HL-60 (cell line): ENCODE data around the gene PRDM11.

Experiments
- GABPA ChIP-seq: IDR thresholded peaks from 2 replicates; pipeline ENCODE4 v1.6.1; 2012; ENCODE audit warnings: low read depth
- POLR2AphosphoS5 ChIP-seq: IDR thresholded peaks from 2 replicates; pipeline ENCODE4 v1.6.1; 2012; ENCODE audit warnings: low read depth
- REST ChIP-seq: IDR thresholded peaks from 2 replicates; pipeline ENCODE4 v1.6.1; 2012; ENCODE audit warnings: low read depth; ENCODE audit not compliant: insufficient replicate concordance
- SPI1 ChIP-seq: IDR thresholded peaks from 2 replicates; pipeline ENCODE4 v1.6.1; 2012; ENCODE audit warnings: low read depth, mild to moderate bottlenecking, borderline replicate concordance
- TF ChIP-seq, protein P1 (sequence below): IDR thresholded peaks from one replicate; pipeline ENCODE4 v1.5.1; 2011; ENCODE audit warnings: low read length, control low read depth, inconsistent platforms; ENCODE audit not compliant: insufficient read depth

DNA sequence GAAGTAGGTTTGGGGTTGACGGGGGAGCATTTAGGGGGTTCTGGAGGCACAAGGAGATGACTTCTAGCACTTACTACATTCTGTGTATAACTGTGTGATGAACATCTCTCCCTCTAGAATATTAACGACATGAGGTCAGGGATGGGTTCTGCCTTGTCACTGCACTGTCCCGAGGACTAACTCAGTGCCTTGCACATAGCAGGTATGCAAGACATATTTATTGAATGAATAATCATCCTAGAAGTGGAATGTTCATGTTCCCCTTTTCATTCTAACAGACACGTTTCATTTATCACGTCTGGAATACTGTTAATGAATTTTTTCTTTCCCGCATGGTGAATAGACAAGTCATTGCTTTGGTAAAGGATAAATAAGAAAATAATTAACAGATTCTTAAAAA is 127.1 kb downstream of the PRDM11 start:
- TF ChIP-seq, protein P1, sequence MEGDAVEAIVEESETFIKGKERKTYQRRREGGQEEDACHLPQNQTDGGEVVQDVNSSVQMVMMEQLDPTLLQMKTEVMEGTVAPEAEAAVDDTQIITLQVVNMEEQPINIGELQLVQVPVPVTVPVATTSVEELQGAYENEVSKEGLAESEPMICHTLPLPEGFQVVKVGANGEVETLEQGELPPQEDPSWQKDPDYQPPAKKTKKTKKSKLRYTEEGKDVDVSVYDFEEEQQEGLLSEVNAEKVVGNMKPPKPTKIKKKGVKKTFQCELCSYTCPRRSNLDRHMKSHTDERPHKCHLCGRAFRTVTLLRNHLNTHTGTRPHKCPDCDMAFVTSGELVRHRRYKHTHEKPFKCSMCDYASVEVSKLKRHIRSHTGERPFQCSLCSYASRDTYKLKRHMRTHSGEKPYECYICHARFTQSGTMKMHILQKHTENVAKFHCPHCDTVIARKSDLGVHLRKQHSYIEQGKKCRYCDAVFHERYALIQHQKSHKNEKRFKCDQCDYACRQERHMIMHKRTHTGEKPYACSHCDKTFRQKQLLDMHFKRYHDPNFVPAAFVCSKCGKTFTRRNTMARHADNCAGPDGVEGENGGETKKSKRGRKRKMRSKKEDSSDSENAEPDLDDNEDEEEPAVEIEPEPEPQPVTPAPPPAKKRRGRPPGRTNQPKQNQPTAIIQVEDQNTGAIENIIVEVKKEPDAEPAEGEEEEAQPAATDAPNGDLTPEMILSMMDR: no peak
- TF ChIP-seq GABPA (no peak), REST (no peak), POLR2AphosphoS5 (no peak), SPI1 (no peak)
